ENCODE data around the gene MRPS27.

Gene MRPS27

DNA sequence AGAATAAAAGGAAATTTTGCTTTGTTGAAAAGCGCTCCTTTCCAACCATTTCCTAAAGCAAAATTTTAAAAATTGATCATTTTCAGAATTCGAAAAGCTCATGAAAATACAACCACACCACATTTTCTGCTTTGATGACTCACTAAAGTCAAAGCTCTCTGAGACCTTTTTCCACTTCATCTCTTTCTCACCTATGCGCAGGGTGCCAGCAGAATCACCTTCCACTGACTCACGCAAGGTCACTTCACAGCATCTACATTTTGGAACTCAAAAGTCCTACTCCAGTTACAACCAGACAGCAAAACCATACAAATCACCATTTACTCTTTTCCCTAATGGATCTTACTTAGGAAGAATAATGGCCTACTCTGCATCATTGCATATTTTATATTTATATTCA, 106.6 kb downstream of the MRPS27 start:
- intact Hi-C loops (cut with micrococcal nuclease): no loop called here
- Mint-ChIP-seq H3K4me1 (ENCODE audit: low read depth) (no peaks in the 10 kb centered on the region), H3K4me3 (no peak overlapping the region), H3K36me3 (ENCODE audit: low read depth) (peaks cover 15% of the 10 kb centered on the region), H3K27me3 (no peaks in the 10 kb centered on the region), H3K9me3 (no peaks in the 10 kb centered on the region), H3K27ac (no peak overlapping the region)

DNA sequence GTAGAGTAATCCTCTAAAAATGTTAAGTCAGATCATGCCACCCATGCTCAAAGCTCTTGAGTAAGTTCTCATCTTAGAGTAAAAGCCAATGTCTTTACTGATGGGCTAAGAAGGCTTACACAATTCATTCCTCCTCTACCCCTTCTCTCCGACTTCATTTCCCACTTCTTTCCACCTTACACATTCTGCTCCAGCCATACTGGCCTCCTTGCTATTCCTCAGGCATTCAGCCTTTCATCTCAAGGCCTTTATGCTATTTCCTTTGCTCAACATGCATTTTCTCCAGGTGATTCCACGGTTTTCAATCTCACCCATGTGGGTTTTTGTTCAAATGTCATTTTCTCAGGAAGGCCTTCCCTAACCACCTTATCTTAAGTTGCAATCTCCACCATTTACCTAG, 107.9 kb downstream of the MRPS27 start:
- no peaks in the 10 kb centered on the region for H3K9me3 Mint-ChIP-seq
- no peak overlapping the region for H3K4me3 Mint-ChIP-seq
- no peaks in the 10 kb centered on the region for H3K4me1 Mint-ChIP-seq (ENCODE audit: low read depth)
- intact Hi-C loops (cut with micrococcal nuclease): no loop called here
- H3K27ac Mint-ChIP-seq: no peak overlapping the region
- peaks cover 2% of the 10 kb centered on the region for H3K36me3 Mint-ChIP-seq (ENCODE audit: low read depth)
- H3K27me3 Mint-ChIP-seq: no peaks in the 10 kb centered on the region

DNA sequence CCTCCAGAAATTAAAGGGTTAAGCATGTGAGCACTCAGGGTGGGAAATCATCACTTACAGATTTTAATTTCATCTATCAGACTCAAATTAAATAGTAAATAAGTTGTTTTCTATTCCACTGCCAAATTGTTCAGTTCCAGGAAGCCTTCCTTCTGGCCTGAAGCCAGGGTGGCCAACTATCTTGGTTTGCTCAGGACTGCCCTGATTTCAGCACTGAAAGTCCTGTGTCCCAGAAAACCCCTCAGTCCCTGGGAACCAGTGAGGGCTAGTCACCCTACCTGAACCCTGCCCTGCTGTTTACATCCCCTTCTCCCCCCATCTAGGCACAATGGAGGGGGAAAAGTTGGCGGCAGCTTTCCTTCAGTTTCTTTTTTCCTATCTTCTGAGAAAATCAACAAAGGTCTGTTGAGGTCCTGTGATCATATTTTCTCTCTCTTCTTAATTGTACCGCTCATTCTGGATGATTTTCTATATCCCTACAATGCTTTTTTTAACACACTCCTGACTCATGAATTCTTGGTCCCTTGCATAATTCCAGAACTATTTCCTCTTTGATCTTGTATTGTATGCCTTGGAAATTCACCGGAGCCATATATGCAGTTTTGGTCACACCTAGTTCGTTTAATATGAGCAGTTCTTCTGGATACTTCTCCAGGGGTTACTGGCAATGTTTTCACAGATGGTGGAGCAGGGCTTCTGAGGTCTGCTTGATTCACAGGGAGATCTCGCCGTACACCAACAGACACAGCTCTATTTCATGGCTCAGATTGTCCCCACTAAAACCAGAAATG, 109.0 kb downstream of the MRPS27 start:
- Mint-ChIP-seq H3K4me1 (ENCODE audit: low read depth) (no peaks in the 10 kb centered on the region), H3K27me3 (no peaks in the 10 kb centered on the region), H3K36me3 (ENCODE audit: low read depth) (no peaks in the 10 kb centered on the region), H3K9me3 (no peaks in the 10 kb centered on the region), H3K27ac (no peak overlapping the region), H3K4me3 (no peak overlapping the region)
- intact Hi-C loops (cut with micrococcal nuclease): no loop called here

GRCh38 chr5:72209147-72210115, 110.6 kb downstream of the MRPS27 start:
- Mint-ChIP-seq H3K9me3 (no peaks in the 10 kb centered on the region), H3K27ac (no peak overlapping the region), H3K4me1 (ENCODE audit: low read depth) (no peaks in the 10 kb centered on the region), H3K27me3 (no peaks in the 10 kb centered on the region), H3K36me3 (ENCODE audit: low read depth) (no peaks in the 10 kb centered on the region), H3K4me3 (no peak overlapping the region)
- intact Hi-C loops (cut with micrococcal nuclease): no loop called here

DNA sequence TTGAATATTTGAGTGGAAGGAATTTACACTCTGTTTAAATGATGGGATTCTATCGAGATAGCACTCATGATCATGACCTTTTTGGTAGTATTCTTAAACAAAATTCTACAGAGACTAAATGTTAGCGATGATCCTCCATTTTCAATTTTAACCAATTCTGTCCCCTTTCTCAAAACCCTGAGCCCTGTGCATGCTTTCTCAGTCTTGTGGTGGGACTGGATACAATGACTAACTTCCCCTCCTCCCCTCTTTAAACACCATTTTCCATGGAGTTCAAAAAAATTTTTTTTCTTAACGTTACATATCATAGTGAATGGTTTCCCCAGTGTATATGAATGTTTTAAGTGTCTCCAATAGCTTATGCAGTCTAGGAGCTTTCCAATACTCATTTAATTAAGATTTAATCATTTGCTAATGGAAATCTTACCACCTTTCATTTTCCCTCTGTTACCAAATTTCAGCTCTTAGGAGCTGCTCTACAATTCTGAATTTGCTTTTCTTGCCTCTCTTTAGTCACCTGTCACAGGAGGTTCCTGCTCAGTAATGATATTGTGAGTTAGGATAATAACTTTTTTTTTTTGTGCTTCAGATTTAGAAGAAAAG, 111.6 kb downstream of the MRPS27 start:
- Mint-ChIP-seq H3K27ac (no peak overlapping the region), H3K9me3 (no peaks in the 10 kb centered on the region), H3K36me3 (ENCODE audit: low read depth) (no peaks in the 10 kb centered on the region), H3K27me3 (no peaks in the 10 kb centered on the region), H3K4me1 (ENCODE audit: low read depth) (no peaks in the 10 kb centered on the region), H3K4me3 (no peak overlapping the region)
- intact Hi-C loops (cut with micrococcal nuclease): no loop called here

- no peaks in the 10 kb centered on the region for H3K9me3 Mint-ChIP-seq
- H3K36me3 Mint-ChIP-seq (ENCODE audit: low read depth): no peaks in the 10 kb centered on the region
- no peaks in the 10 kb centered on the region for H3K4me1 Mint-ChIP-seq (ENCODE audit: low read depth)
- no peak overlapping the region for H3K27ac Mint-ChIP-seq
- intact Hi-C loops (cut with micrococcal nuclease): no loop called here
- H3K4me3 Mint-ChIP-seq: no peak overlapping the region
- H3K27me3 Mint-ChIP-seq: no peaks in the 10 kb centered on the region
These were observed 113.0 kb downstream of the MRPS27 start for GRCh38 chr5:72206994-72207393.

DNA sequence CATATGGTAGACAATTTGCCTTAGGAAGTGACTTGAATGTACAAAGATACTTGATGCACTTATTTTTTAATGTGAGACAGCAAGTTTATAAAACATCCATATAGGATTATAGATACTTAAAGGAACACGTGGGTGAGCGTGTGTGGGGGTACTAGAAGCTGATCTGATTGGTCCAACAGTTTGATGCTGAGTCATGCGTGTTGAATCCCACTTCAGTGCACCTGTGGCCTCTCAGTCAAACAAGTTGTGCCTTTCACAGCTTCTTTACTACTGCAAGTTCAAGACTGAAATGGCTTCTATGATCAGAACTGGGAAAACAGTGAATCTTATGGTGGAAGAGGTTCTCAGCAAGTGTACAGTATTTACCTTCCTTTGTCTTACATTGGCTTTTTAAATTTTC, 113.9 kb downstream of the MRPS27 start:
- H3K4me1 Mint-ChIP-seq (ENCODE audit: low read depth): no peaks in the 10 kb centered on the region
- H3K27me3 Mint-ChIP-seq: no peaks in the 10 kb centered on the region
- intact Hi-C loops (cut with micrococcal nuclease): no loop called here
- no peaks in the 10 kb centered on the region for H3K36me3 Mint-ChIP-seq (ENCODE audit: low read depth)
- H3K4me3 Mint-ChIP-seq: no peak overlapping the region
- no peak overlapping the region for H3K27ac Mint-ChIP-seq
- H3K9me3 Mint-ChIP-seq: no peaks in the 10 kb centered on the region

- no peaks in the 10 kb centered on the region for H3K36me3 Mint-ChIP-seq (ENCODE audit: low read depth)
- H3K4me3 Mint-ChIP-seq: no peak overlapping the region
- intact Hi-C loops (cut with micrococcal nuclease): no loop called here
- no peaks in the 10 kb centered on the region for H3K27me3 Mint-ChIP-seq
- no peak overlapping the region for H3K27ac Mint-ChIP-seq
- no peaks in the 10 kb centered on the region for H3K4me1 Mint-ChIP-seq (ENCODE audit: low read depth)
- H3K9me3 Mint-ChIP-seq: no peaks in the 10 kb centered on the region
These were observed 114.5 kb downstream of the MRPS27 start for GRCh38 chr5:72205431-72206009.

GRCh38 chr5:72204946-72205345, 115.1 kb downstream of the MRPS27 start:
- Mint-ChIP-seq H3K27ac (no peak overlapping the region), H3K9me3 (no peaks in the 10 kb centered on the region), H3K4me3 (no peak overlapping the region), H3K36me3 (ENCODE audit: low read depth) (no peaks in the 10 kb centered on the region), H3K27me3 (no peaks in the 10 kb centered on the region), H3K4me1 (ENCODE audit: low read depth) (no peaks in the 10 kb centered on the region)
- intact Hi-C loops (cut with micrococcal nuclease): no loop called here

- Mint-ChIP-seq H3K9me3 (no peaks in the 10 kb centered on the region), H3K4me1 (ENCODE audit: low read depth) (no peaks in the 10 kb centered on the region), H3K27ac (no peak overlapping the region), H3K4me3 (no peak overlapping the region), H3K27me3 (no peaks in the 10 kb centered on the region), H3K36me3 (ENCODE audit: low read depth) (no peaks in the 10 kb centered on the region)
- intact Hi-C loops (cut with micrococcal nuclease): no loop called here
These were observed 116.7 kb downstream of the MRPS27 start for GRCh38 chr5:72203251-72203845.

- no peaks in the 10 kb centered on the region for H3K27me3 Mint-ChIP-seq
- no peaks in the 10 kb centered on the region for H3K36me3 Mint-ChIP-seq (ENCODE audit: low read depth)
- no peak overlapping the region for H3K27ac Mint-ChIP-seq
- no peak overlapping the region for H3K4me3 Mint-ChIP-seq
- intact Hi-C loops (cut with micrococcal nuclease): no loop called here
- no peaks in the 10 kb centered on the region for H3K4me1 Mint-ChIP-seq (ENCODE audit: low read depth)
- H3K9me3 Mint-ChIP-seq: no peaks in the 10 kb centered on the region
These were observed 117.7 kb downstream of the MRPS27 start for GRCh38 chr5:72202331-72202825.

DNA sequence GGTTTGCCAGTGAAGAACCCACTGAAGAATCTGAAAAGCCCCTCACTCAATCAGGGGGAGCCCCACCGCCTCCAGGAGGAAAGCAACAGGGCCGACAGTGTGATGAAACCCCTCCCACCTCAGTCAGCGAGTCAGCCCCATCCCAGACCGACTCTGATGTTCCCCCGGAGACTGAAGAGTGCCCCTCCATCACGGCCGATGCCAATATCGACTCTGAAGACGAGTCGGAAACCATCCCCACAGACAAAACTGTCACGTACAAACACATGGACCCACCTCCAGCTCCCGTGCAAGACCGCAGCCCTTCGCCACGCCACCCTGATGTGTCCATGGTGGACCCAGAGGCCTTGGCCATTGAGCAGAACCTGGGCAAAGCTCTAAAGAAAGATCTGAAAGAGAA, 120.4 kb downstream of the MRPS27 start:
- Mint-ChIP-seq H3K36me3 (ENCODE audit: low read depth) (no peaks in the 10 kb centered on the region), H3K9me3 (peaks cover 16% of the 10 kb centered on the region), H3K27ac (no peak overlapping the region), H3K27me3 (peaks cover 6% of the 10 kb centered on the region), H3K4me3 (no peak overlapping the region), H3K4me1 (ENCODE audit: low read depth) (peaks cover 7% of the 10 kb centered on the region)
- intact Hi-C loops (cut with micrococcal nuclease): no loop called here

DNA sequence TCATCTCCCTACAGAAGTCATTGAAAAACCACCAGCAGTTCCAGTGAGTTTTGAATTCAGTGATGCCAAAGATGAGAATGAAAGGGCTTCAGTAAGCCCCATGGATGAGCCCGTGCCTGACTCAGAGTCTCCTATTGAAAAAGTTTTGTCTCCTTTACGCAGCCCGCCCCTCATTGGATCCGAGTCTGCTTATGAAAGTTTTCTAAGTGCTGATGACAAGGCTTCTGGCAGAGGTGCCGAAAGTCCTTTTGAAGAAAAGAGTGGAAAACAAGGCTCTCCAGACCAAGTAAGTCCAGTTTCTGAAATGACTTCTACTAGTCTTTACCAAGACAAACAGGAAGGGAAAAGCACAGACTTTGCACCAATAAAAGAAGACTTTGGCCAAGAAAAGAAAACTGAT, 122.6 kb downstream of the MRPS27 start:
- Mint-ChIP-seq H3K27ac (no peak overlapping the region), H3K27me3 (peaks cover 8% of the 10 kb centered on the region), H3K4me3 (no peak overlapping the region), H3K9me3 (peaks cover 17% of the 10 kb centered on the region), H3K4me1 (ENCODE audit: low read depth) (peaks cover 7% of the 10 kb centered on the region), H3K36me3 (ENCODE audit: low read depth) (no peaks in the 10 kb centered on the region)
- intact Hi-C loops (cut with micrococcal nuclease): no loop called here
